Parathyroid adenoma (tissue), 2 donors: Measurements from ENCODE around the gene GABARAP.

Source experiments
- H2AFZ ChIP-seq: fragments of 300-600 bp; sonication (generic); one replicate; pipeline ENCODE4 v1.7.0; 2017; ENCODE audit warnings: antibody characterized with exemption, mild to moderate bottlenecking
- H3K27ac ChIP-seq: fragments of 300-600 bp; sonication (generic); one replicate; pipeline ENCODE4 v1.7.0; 2017
- H3K27me3 ChIP-seq: fragments of 300-600 bp; sonication (generic); one replicate; pipeline ENCODE4 v1.7.0; 2017; ENCODE audit warnings: low read length; ENCODE audit not compliant: control insufficient read depth, insufficient read depth
- H3K36me3 ChIP-seq: fragments of 300-600 bp; sonication (generic); one replicate; pipeline ENCODE4 v1.7.0; 2017; ENCODE audit warnings: low read length; ENCODE audit not compliant: control insufficient read depth, insufficient read depth
- H3K4me1 ChIP-seq: fragments of 300-600 bp; sonication (generic); one replicate; pipeline ENCODE4 v1.7.0; 2017; ENCODE audit warnings: control low read depth
- H3K4me2 ChIP-seq: fragments of 300-600 bp; sonication (generic); one replicate; pipeline ENCODE4 v1.7.0; 2017; ENCODE audit warnings: low read length
- H3K4me3 ChIP-seq: fragments of 300-600 bp; sonication (generic); one replicate; pipeline ENCODE4 v1.7.0; 2017; ENCODE audit warnings: low read depth, low read length
- H3K79me2 ChIP-seq: fragments of 300-600 bp; sonication (generic); one replicate; pipeline ENCODE4 v1.7.0; 2017; ENCODE audit warnings: control low read depth
- H3K9ac ChIP-seq: fragments of 300-600 bp; sonication (generic); one replicate; pipeline ENCODE4 v1.7.0; 2017; ENCODE audit warnings: mild to moderate bottlenecking
- H3K9me3 ChIP-seq: fragments of 300-600 bp; sonication (generic); one replicate; pipeline ENCODE4 v1.7.0; 2017; ENCODE audit warnings: low read length; ENCODE audit not compliant: control insufficient read depth
- TF ChIP-seq, protein P1 (sequence below): fragments of 300-600 bp; sonication (generic); IDR thresholded peaks from one replicate; pipeline ENCODE4 v1.7.0; 2017; ENCODE audit warnings: antibody characterized with exemption, mild to moderate bottlenecking
- donor health status: primary hyperparathyroidism.

The GABARAP gene

DNA sequence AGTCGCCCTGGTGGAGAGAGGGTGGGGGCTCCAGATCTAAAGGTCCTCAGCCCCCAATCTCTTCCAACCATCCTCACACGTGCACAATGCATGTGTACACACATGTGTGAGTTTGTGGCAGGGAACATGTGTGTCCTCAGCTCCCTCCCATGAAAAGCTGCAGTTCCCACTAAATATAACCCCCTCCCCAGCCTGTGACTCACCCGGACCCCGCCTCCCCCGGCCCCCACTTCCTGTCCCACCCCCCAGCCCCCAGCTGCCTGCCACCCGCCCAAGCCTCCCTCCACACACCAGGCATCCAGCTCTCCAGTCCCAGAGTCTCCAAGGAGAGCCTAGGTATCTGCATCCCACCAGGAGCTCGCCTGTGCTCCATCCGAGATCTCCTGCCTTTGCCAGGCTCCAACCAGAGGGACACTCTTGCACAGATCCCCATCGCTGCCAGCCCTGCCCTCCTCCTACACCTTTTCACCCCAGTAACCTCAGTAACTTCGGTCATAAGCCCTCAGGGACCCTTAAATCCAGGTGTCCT, 26.5 kb downstream of the GABARAP start:
- Histone ChIP-seq H2AFZ (no peak overlapping the region), H3K4me1 (peaks cover 33% of the 10 kb centered on the region), H3K36me3 (no peaks in the 10 kb centered on the region), H3K4me3 (peak overlapping the region; percentile 54), H3K9ac (no peak overlapping the region), H3K27ac (peak overlapping the region; percentile 74), H3K9me3 (no peaks in the 10 kb centered on the region), H3K4me2 (peak overlapping the region; percentile 89), H3K79me2 (peaks cover 11% of the 10 kb centered on the region), H3K27me3 (no peaks in the 10 kb centered on the region)
- TF ChIP-seq, protein P1, sequence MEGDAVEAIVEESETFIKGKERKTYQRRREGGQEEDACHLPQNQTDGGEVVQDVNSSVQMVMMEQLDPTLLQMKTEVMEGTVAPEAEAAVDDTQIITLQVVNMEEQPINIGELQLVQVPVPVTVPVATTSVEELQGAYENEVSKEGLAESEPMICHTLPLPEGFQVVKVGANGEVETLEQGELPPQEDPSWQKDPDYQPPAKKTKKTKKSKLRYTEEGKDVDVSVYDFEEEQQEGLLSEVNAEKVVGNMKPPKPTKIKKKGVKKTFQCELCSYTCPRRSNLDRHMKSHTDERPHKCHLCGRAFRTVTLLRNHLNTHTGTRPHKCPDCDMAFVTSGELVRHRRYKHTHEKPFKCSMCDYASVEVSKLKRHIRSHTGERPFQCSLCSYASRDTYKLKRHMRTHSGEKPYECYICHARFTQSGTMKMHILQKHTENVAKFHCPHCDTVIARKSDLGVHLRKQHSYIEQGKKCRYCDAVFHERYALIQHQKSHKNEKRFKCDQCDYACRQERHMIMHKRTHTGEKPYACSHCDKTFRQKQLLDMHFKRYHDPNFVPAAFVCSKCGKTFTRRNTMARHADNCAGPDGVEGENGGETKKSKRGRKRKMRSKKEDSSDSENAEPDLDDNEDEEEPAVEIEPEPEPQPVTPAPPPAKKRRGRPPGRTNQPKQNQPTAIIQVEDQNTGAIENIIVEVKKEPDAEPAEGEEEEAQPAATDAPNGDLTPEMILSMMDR: no peak

DNA sequence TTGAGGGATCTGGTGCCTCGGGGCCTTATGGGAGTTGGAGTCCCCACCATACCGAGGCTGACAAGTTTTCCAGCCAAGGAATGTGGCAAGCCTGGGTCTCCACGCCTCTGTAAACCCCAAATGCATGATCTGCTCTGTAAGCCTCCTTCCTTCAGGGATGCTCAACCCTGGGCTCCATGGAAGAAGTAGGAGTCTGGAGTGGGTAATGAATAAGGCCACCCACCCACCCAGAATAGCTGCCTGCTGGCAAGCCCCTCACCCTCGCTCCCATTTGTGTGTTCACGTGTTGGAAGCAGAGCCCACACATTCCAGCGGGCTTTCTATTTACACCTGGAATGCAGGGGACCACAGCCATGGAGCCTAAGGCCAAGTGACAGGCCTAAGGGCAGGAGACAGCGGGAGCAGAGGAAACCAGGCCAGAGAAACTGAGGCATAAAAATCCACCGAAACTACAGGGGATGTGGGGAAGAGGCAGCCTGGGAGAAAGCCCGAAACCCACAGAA, 27.1 kb downstream of the GABARAP start:
- peak overlapping the region; percentile 71 for H3K4me2 ChIP-seq
- peaks cover 11% of the 10 kb centered on the region for H3K79me2 ChIP-seq
- no peak overlapping the region for H3K9ac ChIP-seq
- TF ChIP-seq, protein P1: no peak
- H3K9me3 ChIP-seq: no peaks in the 10 kb centered on the region
- peaks cover 33% of the 10 kb centered on the region for H3K4me1 ChIP-seq
- H2AFZ ChIP-seq: no peak overlapping the region
- H3K27me3 ChIP-seq: no peaks in the 10 kb centered on the region
- peak overlapping the region; percentile 50 for H3K4me3 ChIP-seq
- H3K36me3 ChIP-seq: no peaks in the 10 kb centered on the region
- peak overlapping the region; percentile 71 for H3K27ac ChIP-seq

DNA sequence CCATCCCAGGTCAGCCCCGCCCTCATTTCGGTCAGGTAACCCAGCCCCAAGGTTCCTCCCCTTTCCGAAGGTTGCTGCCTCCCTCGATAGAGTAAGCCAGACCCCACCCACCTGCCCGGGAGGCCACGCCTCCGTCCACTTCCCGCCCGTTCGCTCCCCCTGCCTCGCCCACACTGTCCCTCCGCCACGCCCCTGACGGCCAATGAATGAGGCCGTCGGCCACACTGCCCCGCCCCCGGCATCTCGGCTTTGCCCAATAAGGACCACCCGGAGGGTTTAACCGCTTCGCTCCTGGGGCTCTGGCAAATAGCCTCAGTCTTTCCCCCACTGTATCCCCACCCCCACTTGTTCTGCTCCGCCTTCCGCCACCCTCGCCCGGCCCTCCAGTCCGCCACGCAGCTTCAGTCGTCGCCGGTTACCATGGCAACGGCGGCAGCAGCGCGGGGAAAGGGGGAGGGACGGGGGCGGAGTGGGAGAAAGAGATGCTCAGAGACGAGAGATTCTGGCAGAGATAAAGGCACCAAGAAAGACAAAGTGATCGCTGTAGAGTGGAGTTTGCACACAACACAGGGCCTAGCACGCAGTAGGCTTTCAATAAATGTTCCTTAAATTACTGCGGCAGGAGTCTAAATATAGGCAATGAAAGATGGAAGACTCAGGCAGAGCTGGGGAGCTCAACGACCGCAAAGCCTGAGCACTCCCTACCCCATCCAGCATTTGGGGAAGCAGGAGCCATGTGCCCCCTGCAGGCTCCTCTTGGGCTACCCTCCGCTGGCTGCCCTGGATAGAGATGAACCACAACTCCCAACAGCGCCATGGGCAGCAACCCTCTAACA, 27.7 kb downstream of the GABARAP start:
- Histone ChIP-seq H3K4me1 (peaks cover 33% of the 10 kb centered on the region), H3K4me3 (peak overlapping the region; percentile 50), H3K9me3 (no peaks in the 10 kb centered on the region), H3K4me2 (peak overlapping the region; percentile 71), H3K79me2 (peaks cover 11% of the 10 kb centered on the region), H3K9ac (no peak overlapping the region), H2AFZ (peak overlapping the region; percentile 63), H3K27me3 (no peaks in the 10 kb centered on the region), H3K36me3 (no peaks in the 10 kb centered on the region), H3K27ac (peak overlapping the region; percentile 71)
- TF ChIP-seq, protein P1: peak; percentile 64

DNA sequence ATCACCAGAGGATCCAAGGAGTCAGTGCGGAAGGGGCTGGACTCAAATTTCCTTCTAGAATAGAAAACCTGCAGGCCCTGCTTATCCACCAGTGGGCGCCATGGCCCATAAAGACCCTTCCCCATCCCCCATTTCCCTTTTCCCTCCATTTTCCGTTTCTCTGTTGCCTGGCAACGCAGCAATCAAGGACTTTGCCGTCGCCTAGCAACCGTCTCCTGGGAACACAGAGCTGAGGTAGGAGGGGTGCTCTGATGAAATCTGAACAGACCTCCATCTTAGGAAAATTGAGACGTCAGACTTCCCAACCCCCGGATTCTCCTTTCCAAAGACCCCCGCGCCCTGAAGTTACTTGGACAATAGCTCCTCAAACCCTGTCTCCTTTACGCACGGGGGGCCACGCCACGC, 28.4 kb downstream of the GABARAP start:
- H3K27ac ChIP-seq: peak overlapping the region; percentile 71
- peaks cover 31% of the 10 kb centered on the region for H3K4me1 ChIP-seq
- no peaks in the 10 kb centered on the region for H3K27me3 ChIP-seq

More for the DNA sequence above, 28.4 kb downstream of the GABARAP start:
- H3K4me2 ChIP-seq: peak overlapping the region; percentile 71
- no peaks in the 10 kb centered on the region for H3K9me3 ChIP-seq
- H3K4me3 ChIP-seq: peak overlapping the region; percentile 50
- H3K9ac ChIP-seq: no peak overlapping the region
- TF ChIP-seq, protein P1: peak; percentile 61
- peaks cover 11% of the 10 kb centered on the region for H3K79me2 ChIP-seq
- peak overlapping the region; percentile 31 for H2AFZ ChIP-seq
- H3K36me3 ChIP-seq: no peaks in the 10 kb centered on the region
